ENCODE data around the gene KIF5B.

KIF5B gene

GRCh38 chr10:32059472-32059871 lies 3.2 kb upstream of the KIF5B start:
- H3K27ac ChIP-seq (ENCODE audit: low read depth, low read length, poor library complexity, severe bottlenecking): no peak overlapping the region
- H3K9ac ChIP-seq (ENCODE audit: low read length): no peak overlapping the region
- no peak overlapping the region for H3K4me3 ChIP-seq (ENCODE audit: low read depth, low read length, poor library complexity, severe bottlenecking)
- H2AFZ ChIP-seq (ENCODE audit: low read length): no peak overlapping the region
- no peaks in the 10 kb centered on the region for H3K27me3 ChIP-seq (ENCODE audit: insufficient read depth, low read length)
- peaks cover 11% of the 10 kb centered on the region for H3K4me1 ChIP-seq (ENCODE audit: insufficient read depth, low read length, severe bottlenecking)
- TF ChIP-seq CTCF (IDR thresholded peaks at IDR 0.05; ENCODE audit: low read length) (no peak), EZH2 (IDR thresholded peaks at IDR 0.05; ENCODE audit: borderline replicate concordance, low read length) (no peak)
- H3K9me2 ChIP-seq (ENCODE audit: low read depth, low read length): no peaks in the 10 kb centered on the region
- peaks cover 14% of the 10 kb centered on the region for H3K79me2 ChIP-seq (ENCODE audit: insufficient read depth, low read length)
- H4K20me1 ChIP-seq (ENCODE audit: insufficient read depth, low read length): no peaks in the 10 kb centered on the region
- no peaks in the 10 kb centered on the region for H3K9me3 ChIP-seq (ENCODE audit: low read length)
- no peaks in the 10 kb centered on the region for H3F3A ChIP-seq (ENCODE audit: insufficient read depth, low read length)
- H3K4me2 ChIP-seq (ENCODE audit: low read length): no peak overlapping the region
- H3K36me3 ChIP-seq (ENCODE audit: insufficient read depth, low read length): no peaks in the 10 kb centered on the region

- peaks cover 36% of the 10 kb centered on the region for H3K4me1 ChIP-seq (ENCODE audit: insufficient read depth, low read length, severe bottlenecking)
These were observed 779 bp upstream of the KIF5B start for GRCh38 chr10:32057036-32057372.

GRCh38 chr10:32055478-32056135 lies 618 bp downstream of the KIF5B start:
- TF ChIP-seq CTCF (IDR thresholded peaks at IDR 0.05; ENCODE audit: low read length) (no peak), EZH2 (IDR thresholded peaks at IDR 0.05; ENCODE audit: borderline replicate concordance, low read length) (no peak)
- H3K27ac ChIP-seq (ENCODE audit: low read depth, low read length, poor library complexity, severe bottlenecking): peak overlapping the region; percentile 79
- no peak overlapping the region for H2AFZ ChIP-seq (ENCODE audit: low read length)
- H3K9me2 ChIP-seq (ENCODE audit: low read depth, low read length): no peaks in the 10 kb centered on the region
- peak overlapping the region; percentile 97 for H3K4me2 ChIP-seq (ENCODE audit: low read length)
- no peaks in the 10 kb centered on the region for H3K27me3 ChIP-seq (ENCODE audit: insufficient read depth, low read length)
- peaks cover 53% of the 10 kb centered on the region for H3K79me2 ChIP-seq (ENCODE audit: insufficient read depth, low read length)
- peak overlapping the region; percentile 94 for H3K4me3 ChIP-seq (ENCODE audit: low read depth, low read length, poor library complexity, severe bottlenecking)
- peaks cover 50% of the 10 kb centered on the region for H3K4me1 ChIP-seq (ENCODE audit: insufficient read depth, low read length, severe bottlenecking)
- H3K9ac ChIP-seq (ENCODE audit: low read length): peak overlapping the region; percentile 91
- H3K9me3 ChIP-seq (ENCODE audit: low read length): no peaks in the 10 kb centered on the region
- no peaks in the 10 kb centered on the region for H3F3A ChIP-seq (ENCODE audit: insufficient read depth, low read length)
- no peaks in the 10 kb centered on the region; the same call in 1 of the 2 replicates for H3K36me3 ChIP-seq (ENCODE audit: insufficient read depth, low read length)
- H4K20me1 ChIP-seq (ENCODE audit: insufficient read depth, low read length): no peaks in the 10 kb centered on the region

More at GRCh38 chr10:32057036-32057372, 779 bp upstream of the KIF5B start:
- Histone ChIP-seq H3K4me2 (ENCODE audit: low read length) (peak overlapping the region; percentile 97), H3K4me3 (ENCODE audit: low read depth, low read length, poor library complexity, severe bottlenecking) (peak overlapping the region; percentile 94), H3F3A (ENCODE audit: insufficient read depth, low read length) (no peaks in the 10 kb centered on the region), H3K27ac (ENCODE audit: low read depth, low read length, poor library complexity, severe bottlenecking) (no peak overlapping the region), H3K36me3 (ENCODE audit: insufficient read depth, low read length) (no peaks in the 10 kb centered on the region), H3K9ac (ENCODE audit: low read length) (peak overlapping the region; percentile 91), H3K27me3 (ENCODE audit: insufficient read depth, low read length) (no peaks in the 10 kb centered on the region), H3K9me3 (ENCODE audit: low read length) (no peaks in the 10 kb centered on the region), H3K9me2 (ENCODE audit: low read depth, low read length) (no peaks in the 10 kb centered on the region), H3K79me2 (ENCODE audit: insufficient read depth, low read length) (peaks cover 39% of the 10 kb centered on the region), H2AFZ (ENCODE audit: low read length) (peak overlapping the region; percentile 99), H4K20me1 (ENCODE audit: insufficient read depth, low read length) (no peaks in the 10 kb centered on the region)
- TF ChIP-seq CTCF (IDR thresholded peaks at IDR 0.05; ENCODE audit: low read length) (no peak), EZH2 (IDR thresholded peaks at IDR 0.05; ENCODE audit: borderline replicate concordance, low read length) (no peak)

Data from OCI-LY1 (cell line).